Endothelial cell of umbilical vein (primary cell): ENCODE measurements around the gene ARMH3. TPM values are rescaled to one million over a fixed set of nuclear protein-coding genes. Genes with fewer than 3 reads are reported as not detected.
A peak's percentile ranks its signal among the peaks of the same experiment; 100 is the strongest.

ENCODE experiments used
- BruUV-seq: library from RNA; stranded (reverse); fragments of 400-500 nt; replicated peaks from 2 replicates; lab custom pipeline; 2021; lab: Mats Ljungman, UMichigan
- CTCF ChIA-PET: fragments of 300-600, 350-600 bp; sonication (Branson Sonifier 250); formaldehyde crosslinking; loops from one replicate; lab custom pipeline; 2021; ENCODE audit warnings: antibody characterized with exemption, inconsistent platforms; lab: Charles Lee
- POLR2A ChIA-PET: fragments of 300-600, 350-600 bp; sonication (Branson Sonifier 250); formaldehyde crosslinking; loops from one replicate; lab custom pipeline; 2021; ENCODE audit warnings: antibody characterized with exemption, inconsistent platforms; lab: Charles Lee
- DNase-seq: peaks from one replicate; pipeline ENCODE4 v3.0.0-alpha.2; 2011; ENCODE audit warnings: low read depth, low spot score
- FAIRE-seq: peaks from 2 replicates; lab custom pipeline; 2011; peaks lifted over from hg19 to GRCh38; lab: Jason Lieb, UNC
- H2AFZ ChIP-seq: 2 replicates; pipeline ENCODE4 v1.6.0; 2012; ENCODE audit warnings: low read depth, low read length, control low read depth, inconsistent platforms
- H3K27ac ChIP-seq: 2 replicates; pipeline ENCODE4 v1.5.1; 2011; ENCODE audit warnings: low read depth, mild to moderate bottlenecking, control low read depth, low read length, moderate library complexity; ENCODE audit not compliant: insufficient read depth
- H3K27me3 ChIP-seq, 2 experiments: 2 replicates each; pipeline versions ENCODE4 v1.6.0 to v1.6.1; 2011; ENCODE audit warnings: low read length in 2 of 2, mixed read lengths in 1 of 2; ENCODE audit not compliant: control insufficient read depth in 2 of 2, insufficient read depth in 2 of 2
- H3K36me3 ChIP-seq, 2 experiments: 2 replicates in 1 of 2; 3 replicates in 1 of 2; pipeline ENCODE4 v1.5.1; 2011; ENCODE audit warnings: low read length in 2 of 2, mild to moderate bottlenecking in 1 of 2, moderate library complexity in 1 of 2; ENCODE audit not compliant: control insufficient read depth in 2 of 2, insufficient read depth in 2 of 2; ENCODE audit errors: extremely low read depth in 1 of 2
- H3K4me1 ChIP-seq: 3 replicates; pipeline ENCODE4 v1.5.1; 2011; ENCODE audit warnings: mild to moderate bottlenecking, low read length; ENCODE audit not compliant: control insufficient read depth, insufficient read depth; ENCODE audit errors: extremely low read depth
- H3K4me2 ChIP-seq: 2 replicates; pipeline ENCODE4 v1.6.1; 2011; ENCODE audit warnings: low read length, control low read depth, mixed read lengths; ENCODE audit not compliant: insufficient read depth
- H3K4me3 ChIP-seq, 3 experiments: fragments of 200-600 bp in 1 of 3; sonication (generic), shearing (Covaris generic) in 1 of 3; replicated peaks in 1 of 3; 2 replicates each; pipeline ENCODE4 v1.5.1; 2011 to 2016; ENCODE audit warnings: control low read depth in 3 of 3, low read length in 3 of 3, mild to moderate bottlenecking in 2 of 3, inconsistent platforms in 1 of 3, low read depth in 1 of 3, moderate library complexity in 1 of 3; ENCODE audit not compliant: insufficient read depth in 1 of 3
- H3K79me2 ChIP-seq: 2 replicates; pipeline ENCODE4 v1.6.0; 2012; ENCODE audit warnings: low read length, inconsistent platforms; ENCODE audit not compliant: control insufficient read depth, insufficient read depth
- H3K9ac ChIP-seq: replicated peaks from 2 replicates; pipeline ENCODE3; 2011; ENCODE audit warnings: low read length, control low read depth; ENCODE audit not compliant: insufficient read depth; ENCODE audit errors: extremely low read depth
- H3K9me1 ChIP-seq: replicated peaks from 3 replicates; pipeline ENCODE4 v1.6.0; 2011; ENCODE audit warnings: mild to moderate bottlenecking, low read length; ENCODE audit not compliant: control insufficient read depth, insufficient read depth; ENCODE audit errors: extremely low read depth
- H3K9me3 ChIP-seq: replicated peaks from 2 replicates; pipeline ENCODE4 v1.5.1; 2012; ENCODE audit warnings: low read length, inconsistent platforms; ENCODE audit not compliant: control insufficient read depth, insufficient read depth
- H4K20me1 ChIP-seq: replicated peaks from 2 replicates; pipeline ENCODE3; 2011; ENCODE audit warnings: mild to moderate bottlenecking, low read length; ENCODE audit not compliant: control insufficient read depth, insufficient read depth; ENCODE audit errors: extremely low read depth
- EZH2 ChIP-seq: IDR thresholded peaks from 2 replicates; pipeline ENCODE4 v1.6.1; 2012; ENCODE audit warnings: borderline replicate concordance, low read depth, mild to moderate bottlenecking, moderate library complexity, low read length, inconsistent platforms; ENCODE audit not compliant: severe bottlenecking
- MYC ChIP-seq: IDR thresholded peaks from one replicate; pipeline ENCODE4 v1.6.1; 2011; ENCODE audit warnings: mild to moderate bottlenecking, low read depth, low read length
- POLR2A ChIP-seq: IDR thresholded peaks from 2 replicates; pipeline ENCODE4 v1.6.1; 2012; ENCODE audit warnings: low read depth, mild to moderate bottlenecking, control low read depth, low read length
- POLR2AphosphoS5 ChIP-seq: IDR thresholded peaks from 2 replicates; pipeline ENCODE4 v1.6.1; 2012; ENCODE audit warnings: low read depth, mild to moderate bottlenecking, control low read depth, low read length, moderate library complexity; ENCODE audit not compliant: insufficient read depth
- dilution Hi-C: fragments of 300-500 bp; cut with MboI; formaldehyde crosslinking; loops from one replicate; pipeline ENCODE4 v1.15.0; 2019; ENCODE audit warnings: low sequenced_read_pairs; ENCODE audit not compliant: extremely low pct_ligation_motif_present
- intact Hi-C: fragments of 100-400 bp; cut with micrococcal nuclease; formaldehyde crosslinking; loops from one replicate; pipeline ENCODE4 v1.10.0; 2022
- polyA plus RNA-seq, 4 experiments: library from polyadenylated mRNA; depleted of rRNA in 3 of 4; stranded (reverse) in 3 of 4; unstranded in 1 of 4; fragments of >200 nt; gene quantifications; 2 replicates each; pipeline versions ENCODE4 v1.2.1 to v1.2.3, GENCODE V29; 2011 to 2012; ENCODE audit warnings: missing spikeins in 1 of 4
- total RNA-seq: library from RNA; stranded (reverse); gene quantifications from 2 replicates; pipeline ENCODE4 v1.2.3, GENCODE V29; 2021
- TF ChIP-seq, protein P1 (sequence below): IDR thresholded peaks from 2 replicates; pipeline ENCODE4 v1.6.1; 2011; ENCODE audit not compliant: insufficient read depth, insufficient read length
- TF ChIP-seq, protein P2 (sequence below), 2 donors: IDR thresholded peaks; 1 replicate in 1 of 2; 2 replicates in 1 of 2; pipeline ENCODE4 v1.5.1; 2011; ENCODE audit warnings: low read length in 2 of 2, mild to moderate bottlenecking in 2 of 2, moderate library complexity in 2 of 2, control low read depth in 1 of 2, inconsistent platforms in 1 of 2, low read depth in 1 of 2; ENCODE audit not compliant: insufficient read depth in 1 of 2; ENCODE audit errors: extremely low read depth in 1 of 2

Gene ARMH3
- total and polyA plus RNA-seq, 2 donors (not counting 3 experiments of a cell fraction or from before 2014, with no cell fraction given) = 13.1 to 17.6 TPM

DNA sequence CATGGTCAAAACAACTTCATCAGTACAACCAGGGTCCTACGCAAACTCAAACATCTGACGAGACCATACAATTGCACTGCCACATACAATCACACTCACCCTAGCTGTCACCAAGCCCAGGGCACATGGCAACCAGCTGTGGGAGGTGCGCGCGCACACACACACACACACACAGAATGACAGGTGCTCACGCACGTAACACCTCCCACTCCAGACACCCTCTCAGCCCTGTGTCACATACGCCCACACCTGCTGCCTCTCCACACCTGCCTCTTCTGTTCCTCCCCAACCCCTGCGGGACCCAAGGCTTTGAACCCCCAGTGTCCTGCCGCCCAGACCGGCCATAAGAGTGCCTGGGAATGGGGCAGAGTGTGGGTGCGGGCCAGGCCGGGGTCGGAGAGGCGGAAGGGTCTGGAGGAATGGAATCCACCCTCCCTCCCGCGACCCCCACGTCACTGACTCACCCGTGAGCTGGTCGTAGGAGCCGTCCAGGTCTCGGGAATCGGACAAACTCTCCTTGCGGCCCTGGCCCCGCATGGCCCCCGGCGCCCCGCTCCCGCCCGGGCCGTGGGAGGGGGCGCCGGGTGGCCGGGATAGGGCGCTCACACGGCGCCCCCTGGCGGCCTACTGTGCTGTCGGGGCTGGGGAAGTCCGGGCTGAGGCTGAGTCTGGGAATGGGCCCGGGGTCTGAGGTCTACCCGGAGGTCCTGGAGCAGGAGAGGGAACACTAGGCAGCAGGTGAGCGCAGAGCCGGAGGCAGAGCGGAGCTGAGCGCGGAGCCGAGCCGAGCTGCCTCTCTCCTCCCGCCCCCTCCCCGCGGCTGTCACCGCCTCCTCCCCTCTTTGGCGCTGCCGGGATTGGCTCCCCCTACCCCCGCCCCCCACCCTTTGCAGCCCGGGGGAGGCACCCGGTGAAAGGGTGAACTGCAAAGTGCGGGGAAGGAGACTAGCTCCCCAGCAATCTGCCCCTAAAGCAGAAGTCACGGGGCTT lies 212.6 kb downstream of the ARMH3 start, which contains the start of gene KCNIP2:
TSS of gene KCNIP2 (minus strand) at position 769 of the 990 bp plus-strand sequence. CDS start at position 537, 232 bp downstream.
- Histone ChIP-seq H3K9me3 (no peaks in the 10 kb centered on the region), H3K27ac (no peak within 1 kb of the TSS), H3K36me3 (no peaks in the 10 kb centered on the region), H3K4me2 (no peak within 1 kb of the TSS), H3K27me3 (no peaks in the 10 kb centered on the region), H3K79me2 (no peaks in the 10 kb centered on the region), H3K4me1 (peaks cover 23% of the 10 kb centered on the region), H3K4me3 (no peak within 1 kb of the TSS), H3K9me1 (no peaks in the 10 kb centered on the region), H4K20me1 (no peaks in the 10 kb centered on the region), H2AFZ (no peak within 1 kb of the TSS), H3K9ac (no peak within 1 kb of the TSS)
- intact Hi-C loops = no loop called here
- DNase-seq = no peak
- dilution Hi-C loops = no loop called here
- TF ChIP-seq EZH2 (peak; percentile 25), MYC (no peak), POLR2A (no peak), POLR2AphosphoS5 (no peak)
- TF ChIP-seq, protein P1, sequence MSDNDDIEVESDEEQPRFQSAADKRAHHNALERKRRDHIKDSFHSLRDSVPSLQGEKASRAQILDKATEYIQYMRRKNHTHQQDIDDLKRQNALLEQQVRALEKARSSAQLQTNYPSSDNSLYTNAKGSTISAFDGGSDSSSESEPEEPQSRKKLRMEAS = no peak
- TF ChIP-seq, protein P2, sequence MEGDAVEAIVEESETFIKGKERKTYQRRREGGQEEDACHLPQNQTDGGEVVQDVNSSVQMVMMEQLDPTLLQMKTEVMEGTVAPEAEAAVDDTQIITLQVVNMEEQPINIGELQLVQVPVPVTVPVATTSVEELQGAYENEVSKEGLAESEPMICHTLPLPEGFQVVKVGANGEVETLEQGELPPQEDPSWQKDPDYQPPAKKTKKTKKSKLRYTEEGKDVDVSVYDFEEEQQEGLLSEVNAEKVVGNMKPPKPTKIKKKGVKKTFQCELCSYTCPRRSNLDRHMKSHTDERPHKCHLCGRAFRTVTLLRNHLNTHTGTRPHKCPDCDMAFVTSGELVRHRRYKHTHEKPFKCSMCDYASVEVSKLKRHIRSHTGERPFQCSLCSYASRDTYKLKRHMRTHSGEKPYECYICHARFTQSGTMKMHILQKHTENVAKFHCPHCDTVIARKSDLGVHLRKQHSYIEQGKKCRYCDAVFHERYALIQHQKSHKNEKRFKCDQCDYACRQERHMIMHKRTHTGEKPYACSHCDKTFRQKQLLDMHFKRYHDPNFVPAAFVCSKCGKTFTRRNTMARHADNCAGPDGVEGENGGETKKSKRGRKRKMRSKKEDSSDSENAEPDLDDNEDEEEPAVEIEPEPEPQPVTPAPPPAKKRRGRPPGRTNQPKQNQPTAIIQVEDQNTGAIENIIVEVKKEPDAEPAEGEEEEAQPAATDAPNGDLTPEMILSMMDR (IDR thresholded peaks at IDR 0.05; ENCODE audit: extremely low read depth in 1 of 2, insufficient read depth in 1 of 2, low read depth in 1 of 2, low read length in 2 of 2) = peak; percentile 67 to 71
- CTCF ChIA-PET = interaction anchor here (0.9 to 3.1 kb wide), 5 partner anchors 9 to 166 kb away, joined by 3 to 15 read pairs (median 5); no protein-coding TSS in a partner anchor
- POLR2A ChIA-PET = no interaction called here
- no peak for FAIRE-seq
- no TSS peak for BruUV-seq
